ENCODE measurements around the gene UBIAD1.
"Not testable (repeated sequence)": the region's sequence is repeated elsewhere in the genome, so short reads cannot be mapped to it uniquely, and the experiment has no call there.

UBIAD1 gene

DNA sequence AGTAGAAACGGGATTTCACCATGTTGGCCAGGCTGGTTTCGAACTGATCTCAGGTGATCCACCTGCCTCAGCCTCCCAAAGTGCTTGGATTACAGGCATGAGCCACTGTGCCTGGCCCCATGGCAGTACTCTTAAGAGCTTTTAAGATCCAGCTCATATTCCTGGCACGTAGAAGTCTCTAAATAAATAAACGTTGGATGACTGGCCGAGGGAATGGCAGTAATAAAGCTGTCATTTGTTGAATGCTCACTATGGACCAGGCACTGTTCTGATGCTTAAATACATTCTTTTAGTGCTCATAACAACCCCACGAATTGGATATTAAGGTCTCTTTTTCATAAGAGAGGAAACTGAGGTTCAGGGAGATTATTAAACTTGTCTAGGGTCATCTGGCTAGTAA is 20.9 kb downstream of the UBIAD1 start:
- peaks cover 5 to 23% of the 10 kb centered on the region in 2 donors for H3K36me3 ChIP-seq (ENCODE audit: control insufficient read depth in 2 of 2, insufficient read depth in 2 of 2, low read length in 2 of 2)

DNA sequence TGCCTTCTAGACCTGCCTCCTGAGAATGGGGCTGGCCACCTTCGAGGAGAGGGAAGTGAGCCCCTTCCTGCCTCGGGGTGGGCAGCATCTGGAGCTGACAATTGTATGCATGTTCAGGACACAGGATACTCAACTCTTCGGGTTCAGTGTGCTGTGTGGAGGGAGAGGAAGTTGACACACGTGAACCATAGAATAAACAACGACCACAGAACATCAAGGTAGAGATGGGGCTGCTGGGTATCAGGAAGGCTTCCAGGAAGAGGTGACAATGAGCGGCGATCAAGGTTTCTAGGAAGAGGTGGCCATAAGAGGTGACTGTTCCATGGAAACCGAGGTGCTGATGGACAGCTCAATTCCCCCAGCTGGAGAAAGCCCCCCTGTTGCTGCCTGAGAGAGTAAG is 22.0 kb downstream of the UBIAD1 start:
- Histone ChIP-seq H3K36me3 (ENCODE audit: control insufficient read depth in 2 of 2, insufficient read depth in 2 of 2, low read length in 2 of 2) (peaks cover 5 to 23% of the 10 kb centered on the region in 2 donors), H3K4me3 (ENCODE audit: low read length in 2 of 2) (no peak overlapping the region), H3K27ac (ENCODE audit: low read depth in 2 of 2, low read length in 2 of 2) (no peak overlapping the region), H3K4me1 (ENCODE audit: control insufficient read depth in 2 of 2, insufficient read depth in 2 of 2, low read length in 2 of 2) (no peaks in the 10 kb centered on the region), H3K9ac (ENCODE audit: low read depth in 1 of 2, low read length in 2 of 2) (no peak overlapping the region), H3K27me3 (ENCODE audit: control insufficient read depth in 2 of 2, insufficient read depth in 2 of 2, low read length in 2 of 2) (no peaks in the 10 kb centered on the region), H3K9me3 (ENCODE audit: control insufficient read depth in 2 of 2, low read length in 2 of 2) (no peaks in the 10 kb centered on the region)

More for the DNA sequence above, 20.9 kb downstream of the UBIAD1 start:
- no peaks in the 10 kb centered on the region for H3K27me3 ChIP-seq (ENCODE audit: control insufficient read depth in 2 of 2, insufficient read depth in 2 of 2, low read length in 2 of 2)
- H3K4me3 ChIP-seq (ENCODE audit: low read length in 2 of 2) = no peak overlapping the region
- no peaks in the 10 kb centered on the region for H3K9me3 ChIP-seq (ENCODE audit: control insufficient read depth in 2 of 2, low read length in 2 of 2)
- no peak overlapping the region for H3K9ac ChIP-seq (ENCODE audit: low read depth in 1 of 2, low read length in 2 of 2)
- H3K27ac ChIP-seq (ENCODE audit: low read depth in 2 of 2, low read length in 2 of 2) = no peak overlapping the region
- H3K4me1 ChIP-seq (ENCODE audit: control insufficient read depth in 2 of 2, insufficient read depth in 2 of 2, low read length in 2 of 2) = no peaks in the 10 kb centered on the region

DNA sequence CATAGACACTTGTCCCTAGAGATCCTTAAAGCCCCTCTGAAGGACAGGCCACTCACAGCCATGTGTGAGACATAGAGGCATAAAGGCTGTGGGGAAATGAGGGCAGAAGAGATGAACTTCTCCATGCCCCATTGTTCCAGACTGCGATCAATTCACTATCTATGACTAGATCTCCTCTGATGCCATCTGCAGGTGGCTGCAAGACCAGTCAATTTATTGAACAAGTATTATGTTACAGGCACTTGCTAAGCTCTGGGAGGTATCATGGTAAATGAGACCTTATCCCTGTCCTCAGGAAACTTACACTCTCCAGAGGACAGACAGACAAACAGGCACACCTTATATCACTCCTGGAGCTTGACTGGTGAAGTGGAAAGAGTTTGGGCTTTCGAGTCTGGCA is 22.9 kb downstream of the UBIAD1 start:
- H3K9me3 ChIP-seq (ENCODE audit: control insufficient read depth in 2 of 2, low read length in 2 of 2) = no peaks in the 10 kb centered on the region
- H3K4me1 ChIP-seq (ENCODE audit: control insufficient read depth in 2 of 2, insufficient read depth in 2 of 2, low read length in 2 of 2) = no peaks in the 10 kb centered on the region
- H3K27me3 ChIP-seq (ENCODE audit: control insufficient read depth in 2 of 2, insufficient read depth in 2 of 2, low read length in 2 of 2) = no peaks in the 10 kb centered on the region
- H3K9ac ChIP-seq (ENCODE audit: low read depth in 1 of 2, low read length in 2 of 2) = no peak overlapping the region
- H3K4me3 ChIP-seq (ENCODE audit: low read length in 2 of 2) = no peak overlapping the region
- H3K36me3 ChIP-seq (ENCODE audit: control insufficient read depth in 2 of 2, insufficient read depth in 2 of 2, low read length in 2 of 2) = peaks cover 5 to 16% of the 10 kb centered on the region in 2 donors
- H3K27ac ChIP-seq (ENCODE audit: low read depth in 2 of 2, low read length in 2 of 2) = no peak overlapping the region

DNA sequence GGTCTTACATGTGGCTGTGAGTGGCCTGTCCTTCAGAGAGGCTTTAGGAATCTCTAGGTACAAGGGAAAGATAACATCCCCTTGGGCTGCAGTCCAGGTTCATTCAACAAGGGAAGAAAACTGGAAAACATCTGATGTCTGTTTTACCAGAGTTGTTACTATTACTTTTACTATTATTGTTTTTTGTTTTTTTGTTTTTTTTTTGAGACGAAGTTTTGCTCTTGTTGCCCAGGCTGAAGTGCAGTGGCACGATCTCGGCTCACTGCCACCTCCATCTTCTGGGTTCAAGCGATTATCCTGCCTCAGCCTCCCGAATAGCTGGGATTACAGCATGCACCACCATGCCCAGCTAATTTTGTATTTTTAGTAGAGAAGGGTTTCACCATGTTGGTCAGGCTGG is 24.8 kb downstream of the UBIAD1 start:
- H3K9ac ChIP-seq (ENCODE audit: low read depth in 1 of 2, low read length in 2 of 2); H3K4me1 ChIP-seq (ENCODE audit: control insufficient read depth in 2 of 2, insufficient read depth in 2 of 2, low read length in 2 of 2); H3K27me3 ChIP-seq (ENCODE audit: control insufficient read depth in 2 of 2, insufficient read depth in 2 of 2, low read length in 2 of 2); H3K27ac ChIP-seq (ENCODE audit: low read depth in 2 of 2, low read length in 2 of 2); H3K4me3 ChIP-seq (ENCODE audit: low read length in 2 of 2); H3K9me3 ChIP-seq (ENCODE audit: control insufficient read depth in 2 of 2, low read length in 2 of 2): not testable (repeated sequence)
- H3K36me3 ChIP-seq (ENCODE audit: control insufficient read depth in 2 of 2, insufficient read depth in 2 of 2, low read length in 2 of 2) = peaks cover 5 to 13% of the 10 kb centered on the region in 2 donors

DNA sequence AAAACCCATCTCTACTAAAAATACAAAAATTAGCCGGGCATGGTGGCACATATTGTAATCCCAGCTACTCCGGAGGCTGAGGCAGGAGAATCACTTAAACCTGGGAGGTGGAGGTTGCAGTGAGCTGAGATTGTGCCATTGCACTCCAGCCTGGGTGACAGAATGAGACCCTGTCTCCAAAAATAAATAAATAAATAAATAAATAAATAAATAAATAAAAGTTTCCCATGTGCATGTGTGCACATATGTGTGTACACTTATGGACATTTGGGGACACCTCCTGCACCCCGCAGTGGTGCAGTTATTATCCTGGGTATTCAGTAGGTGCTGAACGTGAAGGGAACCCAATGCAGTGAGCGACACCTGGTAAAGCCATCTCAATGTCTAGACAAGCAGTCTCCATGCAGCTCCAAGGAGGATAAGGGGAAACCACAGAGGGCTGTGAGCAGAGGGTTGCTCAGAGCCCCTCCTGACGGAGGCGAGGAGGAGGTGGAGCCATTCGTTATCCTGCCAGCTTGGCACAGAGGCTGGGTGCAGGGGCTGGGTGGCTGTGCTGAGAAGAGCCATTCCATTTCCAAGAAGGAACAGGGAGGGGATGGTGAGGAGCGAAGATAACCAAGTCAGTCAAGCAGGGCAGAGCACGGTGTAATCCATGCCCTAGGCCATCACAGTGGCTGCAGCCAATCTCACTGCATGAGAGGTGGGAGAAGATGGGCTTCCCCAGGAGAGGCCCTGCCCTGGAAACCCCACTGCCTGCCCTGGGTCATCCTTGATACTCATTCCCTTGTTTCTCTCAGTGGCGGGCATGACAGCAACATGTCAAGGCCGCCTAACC is 25.6 kb downstream of the UBIAD1 start:
- H3K27me3 ChIP-seq (ENCODE audit: control insufficient read depth in 2 of 2, insufficient read depth in 2 of 2, low read length in 2 of 2) = no peaks in the 10 kb centered on the region
- peaks cover 5 to 13% of the 10 kb centered on the region in 2 donors for H3K36me3 ChIP-seq (ENCODE audit: control insufficient read depth in 2 of 2, insufficient read depth in 2 of 2, low read length in 2 of 2)
- no peak overlapping the region for H3K27ac ChIP-seq (ENCODE audit: low read depth in 2 of 2, low read length in 2 of 2)
- no peaks in the 10 kb centered on the region for H3K4me1 ChIP-seq (ENCODE audit: control insufficient read depth in 2 of 2, insufficient read depth in 2 of 2, low read length in 2 of 2)
- H3K4me3 ChIP-seq (ENCODE audit: low read length in 2 of 2) = no peak overlapping the region
- H3K9me3 ChIP-seq (ENCODE audit: control insufficient read depth in 2 of 2, low read length in 2 of 2) = no peaks in the 10 kb centered on the region
- H3K9ac ChIP-seq (ENCODE audit: low read depth in 1 of 2, low read length in 2 of 2) = no peak overlapping the region

DNA sequence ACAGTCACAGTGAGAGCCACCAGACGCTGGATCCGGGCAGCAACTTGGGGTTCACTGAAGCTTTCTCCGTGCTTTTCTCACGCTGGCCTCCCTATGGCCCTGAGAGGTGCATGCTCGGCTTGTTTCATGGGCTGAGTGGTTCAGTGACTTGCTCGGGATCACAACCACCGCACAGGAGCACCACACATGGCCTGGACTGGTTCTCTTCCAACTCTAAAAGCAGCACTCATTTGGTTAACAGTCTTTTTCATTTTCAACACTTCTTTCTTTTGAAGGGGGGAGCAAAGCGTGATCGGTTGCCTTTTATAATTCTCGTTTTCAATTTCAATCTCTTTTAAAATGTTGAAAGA is 26.2 kb downstream of the UBIAD1 start:
- H3K36me3 ChIP-seq (ENCODE audit: control insufficient read depth in 2 of 2, insufficient read depth in 2 of 2, low read length in 2 of 2) = peaks cover 5 to 13% of the 10 kb centered on the region in 2 donors
- no peak overlapping the region for H3K9ac ChIP-seq (ENCODE audit: low read depth in 1 of 2, low read length in 2 of 2)
- H3K4me1 ChIP-seq (ENCODE audit: control insufficient read depth in 2 of 2, insufficient read depth in 2 of 2, low read length in 2 of 2) = no peaks in the 10 kb centered on the region
- H3K27ac ChIP-seq (ENCODE audit: low read depth in 2 of 2, low read length in 2 of 2) = no peak overlapping the region
- H3K4me3 ChIP-seq (ENCODE audit: low read length in 2 of 2) = no peak overlapping the region
- H3K27me3 ChIP-seq (ENCODE audit: control insufficient read depth in 2 of 2, insufficient read depth in 2 of 2, low read length in 2 of 2) = no peaks in the 10 kb centered on the region
- H3K9me3 ChIP-seq (ENCODE audit: control insufficient read depth in 2 of 2, low read length in 2 of 2) = no peaks in the 10 kb centered on the region

DNA sequence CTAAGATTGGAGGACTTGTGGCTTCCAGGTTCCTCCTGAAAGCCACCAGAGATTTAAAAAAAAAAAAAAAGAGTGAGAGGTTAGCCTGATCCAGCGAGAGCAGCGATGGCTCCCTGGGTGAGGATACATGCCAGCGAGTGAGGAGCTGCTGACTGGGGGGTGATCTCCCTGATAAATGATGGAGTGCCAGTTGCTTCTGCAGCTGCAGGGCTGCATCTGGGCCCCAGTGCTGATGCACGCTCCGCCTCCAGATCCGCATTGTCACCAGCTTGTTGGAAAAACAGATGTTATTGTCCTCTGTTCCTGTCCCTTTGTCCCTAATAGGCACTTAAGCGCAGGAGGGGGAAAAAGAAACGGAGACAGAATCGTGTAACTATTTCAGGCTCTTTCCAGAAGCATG is 28.6 kb downstream of the UBIAD1 start:
- Histone ChIP-seq H3K9me3 (ENCODE audit: control insufficient read depth in 2 of 2, low read length in 2 of 2) (no peaks in the 10 kb centered on the region), H3K4me3 (ENCODE audit: low read length in 2 of 2) (no peak overlapping the region), H3K27me3 (ENCODE audit: control insufficient read depth in 2 of 2, insufficient read depth in 2 of 2, low read length in 2 of 2) (no peaks in the 10 kb centered on the region), H3K36me3 (ENCODE audit: control insufficient read depth in 2 of 2, insufficient read depth in 2 of 2, low read length in 2 of 2) (no peaks in the 10 kb centered on the region), H3K9ac (ENCODE audit: low read depth in 1 of 2, low read length in 2 of 2) (no peak overlapping the region), H3K27ac (ENCODE audit: low read depth in 2 of 2, low read length in 2 of 2) (no peak overlapping the region), H3K4me1 (ENCODE audit: control insufficient read depth in 2 of 2, insufficient read depth in 2 of 2, low read length in 2 of 2) (no peaks in the 10 kb centered on the region)

DNA sequence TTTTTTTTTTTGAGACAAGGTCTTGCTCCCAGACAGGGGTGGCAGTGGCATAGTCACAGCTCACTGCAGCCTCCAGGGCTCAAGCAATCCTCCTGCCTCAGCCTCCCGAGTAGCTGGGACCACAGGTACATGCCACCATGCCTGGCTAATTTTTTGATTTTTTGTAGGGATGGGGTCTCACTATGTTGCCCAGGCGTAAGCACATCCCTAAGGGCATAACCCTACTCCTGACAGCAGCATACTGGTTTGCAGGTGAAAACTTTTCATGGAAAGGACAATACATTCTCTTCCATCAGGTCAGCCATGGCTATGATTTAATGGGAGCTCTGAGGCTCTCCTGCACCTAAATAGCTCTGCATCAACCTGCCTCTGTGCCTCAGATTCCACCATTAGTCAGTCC is 29.4 kb downstream of the UBIAD1 start:
- no peak overlapping the region for H3K27ac ChIP-seq (ENCODE audit: low read depth in 2 of 2, low read length in 2 of 2)
- no peak overlapping the region for H3K4me3 ChIP-seq (ENCODE audit: low read length in 2 of 2)
- no peaks in the 10 kb centered on the region for H3K27me3 ChIP-seq (ENCODE audit: control insufficient read depth in 2 of 2, insufficient read depth in 2 of 2, low read length in 2 of 2)
- H3K9me3 ChIP-seq (ENCODE audit: control insufficient read depth in 2 of 2, low read length in 2 of 2) = no peaks in the 10 kb centered on the region
- H3K9ac ChIP-seq (ENCODE audit: low read depth in 1 of 2, low read length in 2 of 2) = no peak overlapping the region
- no peaks in the 10 kb centered on the region for H3K36me3 ChIP-seq (ENCODE audit: control insufficient read depth in 2 of 2, insufficient read depth in 2 of 2, low read length in 2 of 2)
- H3K4me1 ChIP-seq (ENCODE audit: control insufficient read depth in 2 of 2, insufficient read depth in 2 of 2, low read length in 2 of 2) = no peaks in the 10 kb centered on the region

DNA sequence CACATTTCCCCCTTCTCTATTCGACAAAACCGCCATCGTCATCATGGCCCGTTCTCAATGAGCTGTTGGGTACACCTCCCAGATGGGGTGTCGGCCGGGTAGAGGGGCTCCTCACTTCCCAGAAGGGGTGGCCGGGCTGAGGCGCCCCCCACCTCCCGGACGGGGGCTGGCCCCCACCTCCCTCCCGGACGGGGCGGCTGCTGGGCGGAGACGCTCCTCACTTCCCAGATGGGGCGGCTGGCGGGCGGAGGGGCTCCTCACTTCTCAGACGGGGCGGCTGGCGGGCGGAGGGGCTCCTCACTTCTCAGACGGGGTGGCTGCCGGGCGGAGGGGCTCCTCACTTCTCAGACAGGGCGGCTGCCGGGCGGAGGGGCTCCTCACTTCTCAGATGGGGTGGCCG is 32.5 kb downstream of the UBIAD1 start:
- not testable (repeated sequence) for H3K9ac ChIP-seq (ENCODE audit: low read depth in 1 of 2, low read length in 2 of 2); H3K9me3 ChIP-seq (ENCODE audit: control insufficient read depth in 2 of 2, low read length in 2 of 2); H3K27me3 ChIP-seq (ENCODE audit: control insufficient read depth in 2 of 2, insufficient read depth in 2 of 2, low read length in 2 of 2); H3K4me1 ChIP-seq (ENCODE audit: control insufficient read depth in 2 of 2, insufficient read depth in 2 of 2, low read length in 2 of 2); H3K27ac ChIP-seq (ENCODE audit: low read depth in 2 of 2, low read length in 2 of 2); H3K36me3 ChIP-seq (ENCODE audit: control insufficient read depth in 2 of 2, insufficient read depth in 2 of 2, low read length in 2 of 2); H3K4me3 ChIP-seq (ENCODE audit: low read length in 2 of 2)

DNA sequence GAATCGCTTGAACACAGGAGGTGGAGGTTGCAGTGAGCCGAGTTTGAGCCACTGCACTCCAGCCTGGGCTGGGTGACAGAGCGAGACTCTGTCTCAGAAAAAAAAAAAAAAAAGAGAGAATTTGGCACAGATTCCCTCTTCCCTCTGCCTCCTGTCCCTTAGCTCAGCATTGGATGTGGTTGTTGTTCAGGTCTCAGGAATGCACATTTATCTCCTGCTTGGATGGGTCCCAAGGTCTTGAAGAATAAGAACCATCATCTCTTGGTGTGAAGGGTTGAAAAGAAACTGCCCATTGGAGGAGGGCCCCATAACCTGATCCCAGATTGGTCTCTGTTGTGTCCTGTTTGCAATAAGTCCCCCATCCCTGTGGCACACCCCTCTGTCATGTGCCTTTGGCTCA is 34.9 kb downstream of the UBIAD1 start:
- Histone ChIP-seq H3K4me3 (ENCODE audit: low read length in 2 of 2) (no peak overlapping the region), H3K9me3 (ENCODE audit: control insufficient read depth in 2 of 2, low read length in 2 of 2) (no peaks in the 10 kb centered on the region), H3K36me3 (ENCODE audit: control insufficient read depth in 2 of 2, insufficient read depth in 2 of 2, low read length in 2 of 2) (no peaks in the 10 kb centered on the region), H3K4me1 (ENCODE audit: control insufficient read depth in 2 of 2, insufficient read depth in 2 of 2, low read length in 2 of 2) (no peaks in the 10 kb centered on the region), H3K27ac (ENCODE audit: low read depth in 2 of 2, low read length in 2 of 2) (no peak overlapping the region), H3K27me3 (ENCODE audit: control insufficient read depth in 2 of 2, insufficient read depth in 2 of 2, low read length in 2 of 2) (no peaks in the 10 kb centered on the region), H3K9ac (ENCODE audit: low read depth in 1 of 2, low read length in 2 of 2) (no peak overlapping the region)

Data from mucosa of rectum (tissue), 2 donors.